Cortex of kidney (tissue), 1 donor: ENCODE measurements around the gene CCDC138.
"Not testable (repeated sequence)": the region's sequence is repeated elsewhere in the genome, so short reads cannot be mapped to it uniquely, and the experiment has no call there.

Source experiments
- DNase-seq: peaks from one replicate; lab custom pipeline; 2025; lab: John Stamatoyannopoulos, UW

Gene CCDC138, protein sequence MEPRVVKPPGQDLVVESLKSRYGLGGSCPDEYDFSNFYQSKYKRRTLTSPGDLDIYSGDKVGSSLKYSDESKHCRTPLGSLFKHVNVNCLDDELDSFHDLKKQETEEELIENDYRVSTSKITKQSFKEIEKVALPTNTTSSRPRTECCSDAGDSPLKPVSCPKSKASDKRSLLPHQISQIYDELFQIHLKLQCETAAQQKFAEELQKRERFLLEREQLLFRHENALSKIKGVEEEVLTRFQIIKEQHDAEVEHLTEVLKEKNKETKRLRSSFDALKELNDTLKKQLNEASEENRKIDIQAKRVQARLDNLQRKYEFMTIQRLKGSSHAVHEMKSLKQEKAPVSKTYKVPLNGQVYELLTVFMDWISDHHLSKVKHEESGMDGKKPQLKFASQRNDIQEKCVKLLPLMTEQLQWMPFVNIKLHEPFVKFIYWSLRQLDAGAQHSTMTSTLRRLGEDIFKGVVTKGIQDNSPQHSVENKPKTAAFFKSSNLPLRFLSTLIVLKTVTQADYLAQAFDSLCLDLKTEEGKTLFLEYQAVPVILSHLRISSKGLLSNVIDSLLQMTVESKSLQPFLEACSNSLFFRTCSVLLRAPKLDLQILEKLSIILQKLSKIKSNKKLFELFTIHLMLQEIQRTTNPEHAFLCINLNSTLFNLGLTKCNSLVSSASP

GRCh38 chr2:108786354-108787215 is at the start of gene CCDC138:
CCDC138 (plus strand) TSS chr2:108786771; CDS start chr2:108786823, 52 bp downstream.
- DNase-seq: no peak

GRCh38 chr2:108757973-108758372 is 28.6 kb upstream of the CCDC138 start:
- not testable (repeated sequence) for DNase-seq

DNA sequence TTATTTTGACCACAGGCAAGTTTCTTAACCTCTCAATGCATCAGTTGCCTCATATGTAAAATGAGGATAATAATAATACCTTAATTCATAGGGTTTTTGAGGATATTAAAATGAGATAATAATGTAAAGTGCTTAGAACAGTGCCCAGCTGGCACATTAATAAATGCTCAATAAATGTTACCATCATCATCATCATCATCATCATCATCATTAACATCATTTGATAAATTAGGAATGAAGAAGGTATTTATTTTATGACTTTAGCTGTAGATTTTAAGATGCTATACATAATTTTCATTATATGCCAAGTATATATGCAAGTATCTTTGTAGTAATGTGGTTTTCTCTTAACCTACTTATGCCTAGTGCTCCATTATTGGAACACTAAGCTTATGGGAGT is 24.0 kb upstream of the CCDC138 start:
- DNase-seq: not testable (repeated sequence)

DNA sequence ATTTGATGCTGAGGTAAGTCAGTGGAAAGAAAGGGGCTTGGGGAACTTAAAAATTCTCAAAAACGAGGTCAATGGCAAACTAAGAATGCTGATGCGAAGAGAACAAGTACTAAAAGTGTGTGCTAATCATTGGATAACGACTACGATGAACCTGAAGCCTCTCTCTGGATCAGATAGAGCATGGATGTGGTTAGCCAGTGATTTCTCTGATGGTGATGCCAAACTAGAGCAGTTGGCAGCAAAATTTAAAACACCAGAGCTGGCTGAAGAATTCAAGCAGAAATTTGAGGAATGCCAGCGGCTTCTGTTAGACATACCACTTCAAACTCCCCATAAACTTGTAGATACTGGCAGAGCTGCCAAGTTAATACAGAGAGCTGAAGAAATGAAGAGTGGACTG is 19.9 kb upstream of the CCDC138 start:
- not testable (repeated sequence) for DNase-seq

GRCh38 chr2:108767859-108768258 is 18.7 kb upstream of the CCDC138 start:
- not testable (repeated sequence) for DNase-seq

DNA sequence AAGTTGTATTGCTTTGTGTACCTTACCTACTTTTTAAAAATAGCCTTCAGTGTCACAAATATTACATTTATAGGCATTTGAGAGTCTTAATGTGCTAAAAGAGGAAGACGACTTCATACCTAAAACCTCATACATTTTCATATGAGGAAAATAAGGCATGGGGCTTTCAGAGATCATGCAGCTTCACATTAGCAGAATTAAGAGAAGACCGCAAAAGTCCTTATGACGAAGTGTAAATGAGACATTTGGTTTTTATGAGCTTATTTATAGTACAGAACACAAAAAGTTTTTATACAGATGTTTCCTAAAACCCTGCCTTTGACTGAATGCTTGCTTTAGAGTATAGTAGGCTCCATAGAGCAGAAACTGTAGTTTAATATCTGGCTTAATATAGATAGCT is 10.1 kb upstream of the CCDC138 start:
- DNase-seq: no peak

DNA sequence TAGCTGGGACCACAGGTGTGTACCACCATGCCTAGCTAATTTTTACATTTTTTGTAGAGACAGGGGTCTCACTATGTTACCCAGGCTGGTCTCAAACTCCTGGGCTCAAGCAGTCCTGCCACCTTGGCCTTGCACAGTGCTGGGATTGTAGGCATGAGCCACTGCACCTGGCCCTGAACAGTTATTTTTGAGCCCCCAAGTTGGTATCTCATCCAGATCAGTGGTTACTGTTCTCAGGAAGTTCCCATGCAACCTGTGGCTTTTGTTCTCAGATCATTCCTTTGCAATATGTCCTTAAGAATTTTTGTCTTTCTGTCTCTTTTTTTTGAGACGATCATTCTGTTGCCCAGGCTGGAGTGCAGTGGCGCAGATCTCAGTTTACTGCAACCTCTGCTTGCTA is 7.7 kb upstream of the CCDC138 start:
- DNase-seq: no peak

DNA sequence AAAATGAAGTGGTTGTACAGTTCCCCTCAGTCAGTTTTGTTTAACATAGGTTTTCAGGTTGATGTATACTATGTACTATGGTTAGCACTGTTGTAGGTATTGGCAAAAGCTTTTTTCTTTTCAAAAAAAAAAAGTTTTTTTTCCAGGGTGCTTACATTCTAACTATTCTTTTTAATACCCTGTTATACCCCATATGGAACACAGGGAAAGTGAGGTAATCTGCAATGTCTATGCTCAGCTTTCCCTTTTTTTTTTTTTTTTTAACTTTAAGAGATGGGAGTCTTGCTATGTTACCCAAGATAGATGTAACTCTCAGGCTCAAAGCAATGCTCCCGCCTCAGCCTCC is 590 bp upstream of the CCDC138 start:
- no peak for DNase-seq

GRCh38 chr2:108787216-108787541 is 608 bp downstream of the CCDC138 start:
- no peak for DNase-seq

DNA sequence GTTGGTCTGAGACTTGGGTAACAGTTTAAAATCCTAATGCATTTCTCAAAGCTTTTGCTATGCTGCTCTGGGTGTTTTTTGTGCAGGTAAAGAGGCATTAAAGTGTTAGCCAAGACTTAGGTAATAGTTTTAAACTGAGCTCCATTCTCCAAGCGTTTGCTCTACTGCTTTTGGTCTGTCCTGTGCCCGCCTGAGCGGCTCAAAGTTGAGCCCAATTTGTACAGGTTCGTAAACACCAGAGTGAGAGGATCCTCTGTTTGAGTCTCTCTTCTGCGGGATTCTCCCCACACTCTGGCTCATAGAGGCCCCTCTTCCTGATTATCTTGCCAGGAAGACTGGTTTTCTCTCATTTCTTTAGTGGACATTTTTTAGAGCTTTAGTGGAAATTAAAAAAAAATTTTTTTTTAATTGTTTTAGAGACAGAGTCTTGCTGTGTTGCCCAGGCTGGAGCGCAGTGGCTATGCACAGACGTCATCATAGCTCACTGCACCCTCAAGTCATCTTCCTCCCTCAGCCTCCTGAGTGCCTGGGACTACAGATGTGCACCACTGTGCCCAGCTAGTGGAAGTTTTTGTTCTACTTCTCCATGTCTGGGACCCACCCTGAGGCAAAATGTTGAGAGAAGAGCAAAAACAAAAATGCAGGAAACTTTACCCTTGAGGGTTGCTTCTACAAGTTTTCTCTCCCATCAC is 16.6 kb downstream of the CCDC138 start:
- no peak for DNase-seq

DNA sequence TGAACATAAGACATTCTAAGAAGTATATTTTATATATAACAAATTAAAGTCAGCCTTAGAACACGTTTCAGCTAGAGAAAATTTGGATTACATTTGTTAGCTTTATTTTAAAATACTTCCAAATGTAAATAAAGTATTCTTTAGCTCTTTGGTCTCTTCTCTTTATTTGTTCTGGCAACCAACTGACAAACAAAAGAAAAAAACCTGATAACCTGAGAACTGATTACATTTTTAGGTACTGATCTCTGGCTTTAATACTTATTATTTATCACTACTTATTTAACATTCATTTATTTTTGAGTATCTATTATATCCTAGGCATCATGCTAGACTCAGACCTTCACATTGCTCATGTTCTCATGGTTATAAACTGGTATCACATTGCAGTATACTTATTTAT is 18.5 kb downstream of the CCDC138 start:
- no peak for DNase-seq

DNA sequence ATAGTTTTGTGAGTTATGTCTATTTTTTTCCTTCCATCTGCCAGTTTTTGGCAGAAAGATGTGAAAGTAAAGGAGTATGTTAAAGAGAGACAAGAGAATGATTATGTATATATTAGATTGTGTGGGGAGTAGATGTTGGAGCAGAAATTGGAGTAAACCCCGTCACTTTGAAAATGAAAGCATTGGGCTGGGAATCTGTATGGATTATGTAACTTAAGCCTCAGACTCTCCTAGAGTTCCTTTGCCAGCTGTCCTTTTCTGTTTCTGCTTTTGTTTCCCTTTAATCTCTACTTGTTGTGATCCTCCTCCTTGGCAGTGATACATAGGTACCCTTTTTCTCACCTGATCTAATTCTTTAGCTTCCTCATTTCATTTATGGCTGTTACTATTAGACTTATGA is 19.2 kb downstream of the CCDC138 start:
- no peak for DNase-seq

DNA sequence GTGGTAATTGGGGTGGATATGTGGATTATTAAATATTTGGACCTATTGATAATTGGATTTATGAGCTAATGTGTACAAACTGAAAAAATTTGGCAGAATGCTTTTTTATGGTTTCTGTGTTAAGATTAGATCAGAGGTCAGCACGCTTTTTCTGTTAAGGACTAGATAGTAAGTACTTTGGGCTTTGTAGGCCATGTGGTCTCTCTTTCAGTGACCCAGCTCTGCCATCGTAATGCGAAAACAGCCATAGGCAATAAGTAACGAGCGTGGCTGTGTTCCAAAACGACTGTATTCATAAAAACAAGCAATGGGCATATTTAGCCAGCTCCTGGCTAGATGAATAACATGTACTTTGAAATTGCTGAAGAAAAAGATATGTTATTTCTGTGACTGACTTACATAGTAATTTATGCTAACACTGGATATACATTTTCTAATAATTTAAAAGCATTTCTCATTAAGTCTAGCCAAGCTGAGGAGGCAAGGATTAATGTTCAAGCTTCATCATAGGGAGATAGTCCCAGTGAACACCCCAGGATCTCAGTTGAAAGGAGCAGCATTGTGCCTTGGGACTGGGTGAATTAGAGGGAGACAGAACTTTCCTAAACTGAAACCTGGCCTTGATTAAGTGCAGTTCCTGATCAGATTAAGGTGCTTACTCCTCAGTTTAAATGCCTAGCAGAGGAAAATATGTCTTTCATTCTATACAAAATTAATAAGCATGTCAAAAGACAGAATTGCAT is 20.0 kb downstream of the CCDC138 start:
- DNase-seq: no peak

GRCh38 chr2:108809936-108810335 is 23.4 kb downstream of the CCDC138 start:
- DNase-seq: no peak

- no peak for DNase-seq
Measured at GRCh38 chr2:108810993-108811957, 24.7 kb downstream of the CCDC138 start.

DNA sequence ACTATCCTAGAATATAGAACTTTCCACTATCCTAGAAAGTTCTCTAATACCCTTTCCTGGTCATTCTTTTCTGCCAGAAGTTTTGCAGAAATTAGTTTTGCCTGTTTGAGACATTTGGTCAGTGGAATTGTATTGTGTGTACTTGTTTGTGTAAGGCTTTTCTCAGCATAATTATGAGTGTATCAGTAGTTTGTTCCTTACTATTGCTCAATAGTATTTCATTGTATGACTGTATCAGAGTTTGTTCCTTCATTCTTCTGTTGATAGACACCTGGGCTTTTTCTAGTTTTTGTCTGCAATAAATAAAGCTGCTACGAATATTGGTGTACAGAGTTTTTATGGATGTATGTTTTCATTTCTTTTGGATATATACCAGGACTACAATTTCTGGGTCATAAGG is 27.2 kb downstream of the CCDC138 start:
- DNase-seq: no peak

- no peak for DNase-seq
Measured at GRCh38 chr2:108820482-108820881, 33.9 kb downstream of the CCDC138 start.

DNA sequence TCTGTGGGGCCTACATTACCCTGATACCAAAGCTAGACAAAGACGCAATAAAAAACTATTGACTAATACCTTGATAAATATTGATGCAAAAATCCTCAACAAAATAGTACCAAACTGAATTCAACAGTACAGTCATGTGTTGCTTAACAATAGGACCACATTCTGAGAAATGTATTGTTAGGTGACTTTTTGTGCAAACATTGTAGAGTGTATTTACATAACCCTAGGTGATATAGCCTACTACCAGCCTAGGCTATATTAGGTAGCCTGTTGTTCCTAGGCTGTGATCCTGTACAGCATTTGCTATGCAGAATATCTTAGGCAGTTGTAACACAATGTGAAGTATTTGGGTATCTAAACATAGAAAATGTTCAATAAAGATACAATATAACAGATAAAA is 36.7 kb downstream of the CCDC138 start:
- no peak for DNase-seq

- no peak for DNase-seq
Measured at GRCh38 chr2:108824316-108825070, 37.9 kb downstream of the CCDC138 start.

- no peak for DNase-seq
Measured at GRCh38 chr2:108825254-108825653, 38.7 kb downstream of the CCDC138 start.
